ENCODE data around the gene AXIN1. TPM values are rescaled to one million over a fixed set of nuclear protein-coding genes. Genes with fewer than 3 reads are reported as not detected.

Gene AXIN1
- total and polyA plus RNA-seq, 2 of the 8 experiments (the other 6 are each of a cell fraction or from before 2014, with no cell fraction given): 12.5 to 41.9 TPM

DNA sequence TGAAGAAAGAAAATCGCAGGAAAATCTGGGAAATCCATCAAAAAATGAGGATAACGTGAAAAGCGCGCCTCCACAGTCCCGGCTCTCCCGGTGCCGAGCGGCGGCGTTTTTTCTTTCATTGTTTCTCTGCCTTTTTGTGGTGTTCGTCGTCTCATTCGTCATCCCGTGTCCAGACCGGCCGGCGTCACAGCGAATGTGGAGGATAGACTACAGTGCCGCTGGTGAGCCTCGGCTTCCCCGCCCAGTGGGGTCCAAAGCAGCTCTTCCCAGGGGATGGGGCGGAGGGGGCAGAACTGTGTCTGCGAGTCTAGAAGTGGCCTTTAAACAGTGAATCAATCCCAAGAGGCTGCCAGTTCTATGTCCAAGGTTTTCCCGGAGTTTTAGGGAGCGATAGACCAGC is 98.1 kb downstream of the AXIN1 start:
- H3K4me3 ChIP-seq (ENCODE audit: extremely low read depth in 1 of 4, insufficient read depth in 2 of 4, low read depth in 3 of 4, low read length in 4 of 4): no peak overlapping the region
- no peak overlapping the region for H3K4me2 ChIP-seq (ENCODE audit: insufficient read depth in 1 of 2, low read depth in 2 of 2, low read length in 2 of 2)
- no peak overlapping the region for H4K5ac ChIP-seq (ENCODE audit: insufficient read length, low read depth, low read length)
- no peaks in the 10 kb centered on the region for H3K4me1 ChIP-seq (replicated peaks in 1 of 4; ENCODE audit: control insufficient read depth in 3 of 4, insufficient read depth in 4 of 4, low read length in 3 of 4)
- 96% methylated on average over 25 of the region's 25 CpGs; no CpG with 5 or more reads in 1 of the 2 experiments for WGBS, 2 experiments (ENCODE audit: extremely low coverage in 1 of 2, insufficient coverage in 1 of 2, insufficient read length in 1 of 2, insufficient replicate concordance in 2 of 2, low coverage in 1 of 2, low lambda C conversion rate in 2 of 2, missing lambda C conversion rate in 1 of 2)
- H2AFZ ChIP-seq (ENCODE audit: low read length): no peak overlapping the region
- no peak overlapping the region for H2AK5ac ChIP-seq (ENCODE audit: low read depth, low read length)
- H2BK20ac ChIP-seq (ENCODE audit: low read length): no peak overlapping the region
- H3K27ac ChIP-seq (ENCODE audit: low read depth, low read length): no peak overlapping the region
- H3K36me3 ChIP-seq (ENCODE audit: control insufficient read depth in 2 of 4, insufficient read depth in 4 of 4, low read length in 3 of 4): peaks cover 0 to 14% (median 3%) of the 10 kb centered on the region in 4 experiments; a peak in 4 of 8 replicates
- TF ChIP-seq EP300 (IDR thresholded peaks at IDR 0.05; ENCODE audit: borderline replicate concordance in 1 of 2, low read depth in 2 of 2, low read length in 2 of 2): no peak
- TF ChIP-seq, protein P1, sequence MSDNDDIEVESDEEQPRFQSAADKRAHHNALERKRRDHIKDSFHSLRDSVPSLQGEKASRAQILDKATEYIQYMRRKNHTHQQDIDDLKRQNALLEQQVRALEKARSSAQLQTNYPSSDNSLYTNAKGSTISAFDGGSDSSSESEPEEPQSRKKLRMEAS (IDR thresholded peaks at IDR 0.05): no peak
- TF ChIP-seq EGR1 (IDR thresholded peaks at IDR 0.05; ENCODE audit: borderline replicate concordance, low read depth, low read length): no peak
- H3K23me2 ChIP-seq (ENCODE audit: low read depth, low read length): no peaks in the 10 kb centered on the region
- POLR2A ChIA-PET (ENCODE audit: partially characterized antibody): interaction anchor here (2.1 to 2.3 kb wide), 2 partner anchors 16 to 26 kb away, joined by 5 to 6 read pairs; partner anchors contain the start of gene LUC7L
- no peak overlapping the region for H2BK12ac ChIP-seq (ENCODE audit: low read depth, low read length)
- H2BK5ac ChIP-seq (ENCODE audit: low read depth, low read length): no peak overlapping the region
- H4K20me1 ChIP-seq (replicated peaks in 1 of 2; ENCODE audit: control insufficient read depth in 1 of 2, insufficient read depth in 2 of 2, low read length in 2 of 2): peaks cover 2 to 4% of the 10 kb centered on the region in 2 experiments
- FAIRE-seq (no peak), DNase-seq (ENCODE audit: low read depth in 1 of 2, low spot score in 2 of 2) (no peak)
- H3K14ac ChIP-seq (ENCODE audit: insufficient read length): no peak overlapping the region
- H3K23ac ChIP-seq (ENCODE audit: insufficient read length): no peak overlapping the region
- H3K56ac ChIP-seq (replicated peaks; ENCODE audit: insufficient read length, low read depth, low read length): no peak overlapping the region
- H3K4ac ChIP-seq (replicated peaks; ENCODE audit: insufficient read length, low read depth, low read length): no peak overlapping the region
- H3K9me3 ChIP-seq (ENCODE audit: insufficient read depth in 2 of 2, low read depth in 1 of 2, low read length in 1 of 2): no peaks in the 10 kb centered on the region
- H3K79me2 ChIP-seq (ENCODE audit: control insufficient read depth in 1 of 2, insufficient read depth in 2 of 2, low read length in 2 of 2): no peaks in the 10 kb centered on the region
- CTCF ChIA-PET (ENCODE audit: partially characterized antibody): interaction anchor here (0.9 to 1.4 kb wide), 4 partner anchors 10 to 233 kb away, joined by 3 to 4 read pairs (median 3); no protein-coding TSS in a partner anchor
- no peak overlapping the region for H3K9ac ChIP-seq (replicated peaks in 1 of 4; ENCODE audit: extremely low read depth in 1 of 4, low read depth in 3 of 4, low read length in 3 of 4)
- no peaks in the 10 kb centered on the region; the same call in none of the 2 replicates for H3K79me1 ChIP-seq (ENCODE audit: low read depth, low read length)
- H3K27me3 ChIP-seq (replicated peaks in 1 of 4; ENCODE audit: control insufficient read depth in 3 of 4, extremely low read depth in 1 of 4, insufficient read depth in 3 of 4, low read length in 3 of 4): no peaks in the 10 kb centered on the region
- no peak overlapping the region for H3K18ac ChIP-seq (ENCODE audit: extremely low read depth, low read length)
- no peak overlapping the region for H4K8ac ChIP-seq (ENCODE audit: extremely low read depth, insufficient read depth, low read length)
- H2BK15ac ChIP-seq (ENCODE audit: low read length): no peak overlapping the region
- no peak overlapping the region for H2BK120ac ChIP-seq (replicated peaks; ENCODE audit: low read depth, low read length)
- no peak overlapping the region for H4K91ac ChIP-seq (replicated peaks; ENCODE audit: insufficient read length, low read length)
